ENCODE data around the gene SERINC5.
"Not testable (repeated sequence)": the region's sequence is repeated elsewhere in the genome, so short reads cannot be mapped to it uniquely, and the experiment has no call there.

Gene SERINC5

DNA sequence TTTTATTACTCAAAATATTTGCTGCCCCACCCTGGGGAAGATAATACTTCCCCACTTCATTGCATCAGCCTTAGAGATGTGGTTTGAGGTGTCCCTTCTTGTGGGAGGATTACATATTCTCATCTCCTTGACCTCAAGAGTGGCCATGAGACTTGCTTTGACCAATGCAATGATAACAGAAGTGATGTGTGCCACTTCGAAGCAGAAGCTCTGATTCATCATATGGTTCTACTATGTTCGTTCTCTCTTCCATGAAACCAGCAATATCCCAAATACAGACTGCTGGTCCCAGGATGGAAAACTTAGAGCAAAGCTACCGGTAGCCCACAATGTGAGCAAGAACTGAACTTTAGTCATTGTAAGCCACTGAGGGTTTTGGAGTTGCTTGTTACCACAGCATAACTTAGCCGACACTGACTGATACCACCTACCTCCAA, 128.7 kb downstream of the SERINC5 start:
- no peak for DNase-seq

DNA sequence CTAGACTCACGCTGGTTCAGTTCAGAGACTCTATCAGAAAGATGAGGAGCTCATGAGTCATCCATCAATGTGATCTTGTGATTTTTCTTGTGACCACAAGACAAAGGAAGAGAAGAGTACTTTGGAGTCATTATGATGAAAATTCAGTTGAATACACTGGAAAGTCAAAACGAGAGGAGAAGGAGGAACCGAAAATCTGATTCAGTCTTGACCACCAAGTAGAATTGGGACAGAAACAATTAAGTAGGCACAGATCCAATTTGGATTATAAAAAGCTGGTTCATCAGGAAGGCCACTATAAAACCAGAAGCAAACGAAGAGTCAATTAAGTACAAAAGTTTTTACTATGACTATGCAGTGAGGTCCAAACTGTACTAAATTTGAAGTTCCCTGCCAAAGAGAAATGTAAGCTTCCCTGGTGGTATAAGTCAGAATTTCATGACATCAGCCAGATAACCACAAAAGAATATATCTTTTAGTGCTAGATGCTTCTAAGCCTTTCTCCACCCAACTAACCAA, 129.8 kb downstream of the SERINC5 start:
- no peak for DNase-seq

DNA sequence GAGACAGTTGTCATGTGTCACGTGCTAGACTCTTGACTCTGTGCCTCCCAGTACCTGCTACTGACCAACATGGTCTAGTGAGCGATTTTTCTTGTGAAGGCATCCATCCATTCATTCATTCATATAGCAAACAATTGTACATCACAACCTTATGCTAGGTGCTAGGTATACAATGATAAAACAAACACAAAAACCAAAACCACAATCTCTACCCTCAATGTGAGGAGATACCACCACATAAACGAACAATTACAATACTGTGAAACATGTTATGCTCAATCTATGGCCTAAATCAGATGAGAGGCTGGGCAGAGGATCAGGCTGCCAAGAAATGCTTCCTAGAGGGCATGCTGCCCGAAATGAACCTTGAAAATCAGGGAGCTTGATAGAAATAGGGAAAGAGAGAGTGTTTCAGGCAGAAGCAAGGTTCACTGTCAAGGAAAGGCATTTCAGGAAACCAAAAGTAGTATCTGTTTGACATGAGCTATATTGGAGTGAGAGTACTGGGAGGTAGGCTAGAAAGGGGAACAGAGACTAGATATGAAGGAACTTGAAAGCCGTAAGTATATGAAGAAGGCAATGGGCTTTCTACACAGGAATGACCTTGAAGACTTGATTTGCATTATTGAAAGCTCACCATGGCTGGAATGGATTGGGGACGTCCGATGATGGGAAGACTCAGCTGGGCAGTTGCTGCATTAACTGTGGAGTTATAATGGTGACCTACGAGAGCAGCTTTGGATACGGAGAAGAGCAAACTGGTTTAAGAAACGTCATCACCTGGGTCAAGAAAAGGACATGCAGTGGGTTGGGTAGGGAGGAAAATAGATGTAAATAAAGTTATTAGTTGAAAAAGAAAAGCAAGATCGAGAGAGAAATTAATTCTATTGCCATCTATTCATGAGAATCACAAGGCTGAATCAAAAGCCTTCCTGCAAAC, 130.6 kb downstream of the SERINC5 start:
- no peak for DNase-seq

GRCh38 chr5:80124121-80124918, 131.5 kb downstream of the SERINC5 start:
- DNase-seq: no peak

DNA sequence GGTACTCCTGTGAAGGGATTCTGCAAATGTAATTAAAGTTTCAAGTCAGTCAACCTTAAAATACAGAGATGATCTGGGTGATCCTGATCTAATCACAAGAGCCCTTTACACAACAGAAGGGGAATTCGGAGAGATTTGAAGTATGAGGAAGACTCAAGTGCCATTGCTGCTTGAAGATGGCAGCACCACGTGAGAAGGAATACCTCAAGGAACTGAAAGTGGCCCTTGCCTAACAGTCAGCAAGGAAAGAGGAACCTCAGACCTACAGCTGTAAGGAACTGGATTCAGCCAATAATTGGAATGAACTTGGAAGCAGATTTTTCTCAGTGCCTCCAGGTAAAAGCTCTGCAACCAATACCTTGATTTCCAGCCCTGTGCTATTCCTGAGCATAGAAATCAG, 133.3 kb downstream of the SERINC5 start:
- DNase-seq: no peak

- peak; percentile 35 for DNase-seq
These were observed 136.5 kb downstream of the SERINC5 start for GRCh38 chr5:80119372-80119771.

DNA sequence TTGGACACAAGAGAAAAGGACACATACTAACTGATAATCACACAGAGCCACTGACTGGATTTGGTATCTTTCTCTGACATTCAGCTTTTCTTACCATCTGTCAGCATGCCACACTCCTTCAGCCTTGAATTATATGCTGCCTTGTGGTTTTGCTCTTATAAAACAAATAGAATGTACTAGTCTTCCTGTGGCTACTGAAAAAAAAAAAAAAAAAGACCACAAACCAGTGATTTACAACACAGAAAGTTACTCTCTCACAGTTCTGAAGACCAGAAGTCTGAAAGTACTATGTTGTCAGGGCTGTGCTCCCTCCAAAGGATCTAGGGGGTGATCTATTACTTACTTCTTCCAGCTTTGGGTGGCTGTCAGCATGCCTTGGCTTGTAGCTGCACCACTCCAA, 138.4 kb downstream of the SERINC5 start:
- DNase-seq: no peak

GRCh38 chr5:80116465-80116864, 139.4 kb downstream of the SERINC5 start:
- peak; percentile 33 for DNase-seq

DNA sequence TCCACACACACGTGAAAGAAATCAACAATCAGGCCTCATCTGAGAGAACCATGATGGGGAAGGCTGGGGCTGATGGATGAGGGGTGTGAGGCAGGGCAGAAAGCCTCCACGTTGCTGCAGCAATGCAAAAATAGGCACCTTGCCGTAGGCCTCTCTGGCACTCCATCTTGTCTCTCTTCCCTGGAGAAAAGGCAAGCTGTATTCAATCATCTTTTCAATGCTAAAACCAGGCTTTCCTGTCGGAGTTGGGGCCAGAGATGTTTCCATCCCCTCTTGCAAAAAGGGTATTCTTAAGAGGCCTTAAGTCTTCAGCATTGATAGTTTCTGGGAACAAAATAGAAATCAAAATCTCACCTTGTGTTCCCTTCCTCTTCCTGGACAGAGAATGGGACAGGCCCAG, 139.8 kb downstream of the SERINC5 start:
- DNase-seq: no peak

GRCh38 chr5:80114860-80115259, 141.0 kb downstream of the SERINC5 start:
- DNase-seq: no peak

DNA sequence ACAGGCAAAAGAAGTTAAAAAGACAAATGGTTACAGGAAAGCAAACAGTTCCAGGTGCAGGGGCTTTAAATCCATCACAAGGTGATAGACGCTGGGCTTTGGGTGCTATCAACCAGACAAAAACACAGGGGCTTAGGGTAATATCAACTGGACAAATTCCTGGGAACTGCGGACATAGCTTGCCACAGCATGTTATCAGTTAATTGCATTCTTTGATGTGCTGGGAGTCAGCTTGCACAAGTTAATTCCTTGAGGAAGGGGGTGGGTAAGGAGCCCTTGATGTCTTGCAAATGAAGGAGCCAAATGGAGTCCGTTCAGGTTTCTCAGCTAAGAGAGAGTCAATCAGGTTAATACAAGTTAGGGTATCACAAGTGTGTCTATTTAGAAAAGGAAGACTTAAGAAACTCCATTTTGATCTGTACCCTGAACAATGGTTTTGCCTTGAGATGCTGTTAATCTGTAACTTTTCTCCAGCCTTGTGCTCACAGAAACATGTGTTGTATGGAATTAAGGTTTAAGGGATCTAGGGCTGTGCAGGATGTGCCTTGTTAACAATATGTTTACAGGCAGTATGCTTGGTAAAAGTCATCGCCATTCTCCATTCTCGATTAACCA, 144.4 kb downstream of the SERINC5 start:
- not testable (repeated sequence) for DNase-seq

- DNase-seq: peak; percentile 98
These were observed 146.0 kb downstream of the SERINC5 start for GRCh38 chr5:80109646-80110478.

- DNase-seq: no peak
These were observed 148.9 kb downstream of the SERINC5 start for GRCh38 chr5:80106916-80107315.

DNA sequence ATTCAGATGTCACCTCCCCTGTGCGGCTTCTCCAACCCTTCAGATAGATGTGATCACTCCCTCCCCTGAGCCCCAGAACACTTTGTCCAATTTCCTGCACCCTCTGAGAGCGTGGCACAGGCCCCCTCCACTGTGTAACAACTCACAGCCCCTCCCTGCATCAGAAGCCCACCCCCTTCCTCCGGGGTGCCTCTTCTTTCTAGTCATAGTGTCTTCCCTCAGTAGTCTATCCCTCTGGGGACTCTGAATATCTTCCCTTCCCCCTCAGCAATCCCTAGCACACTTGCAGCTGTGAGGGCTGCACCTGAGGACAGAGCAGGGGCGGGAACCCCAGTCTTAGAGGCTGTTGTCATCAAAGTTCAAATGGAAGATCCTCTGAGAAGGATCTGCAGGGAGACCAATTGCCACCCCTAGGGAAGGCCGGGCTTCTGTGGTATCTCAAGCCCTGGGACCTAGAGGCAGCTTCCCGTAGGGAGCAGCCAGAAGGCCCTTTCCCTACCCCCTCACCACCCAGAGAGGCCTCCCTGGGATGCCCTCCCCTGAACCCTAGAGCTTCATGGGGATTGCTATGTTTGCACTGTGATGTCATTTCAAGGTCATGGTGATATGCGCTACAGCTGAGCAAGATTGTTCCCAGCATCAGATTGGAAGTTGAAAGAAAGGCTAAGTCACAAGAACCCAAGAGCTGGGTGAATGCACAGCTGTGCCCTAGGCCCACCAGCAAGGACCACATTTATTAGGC, 150.0 kb downstream of the SERINC5 start:
- no peak for DNase-seq

- DNase-seq: no peak
These were observed 152.5 kb downstream of the SERINC5 start for GRCh38 chr5:80103371-80103770.

- no peak for DNase-seq
These were observed 153.9 kb downstream of the SERINC5 start for GRCh38 chr5:80101993-80102392.

DNA sequence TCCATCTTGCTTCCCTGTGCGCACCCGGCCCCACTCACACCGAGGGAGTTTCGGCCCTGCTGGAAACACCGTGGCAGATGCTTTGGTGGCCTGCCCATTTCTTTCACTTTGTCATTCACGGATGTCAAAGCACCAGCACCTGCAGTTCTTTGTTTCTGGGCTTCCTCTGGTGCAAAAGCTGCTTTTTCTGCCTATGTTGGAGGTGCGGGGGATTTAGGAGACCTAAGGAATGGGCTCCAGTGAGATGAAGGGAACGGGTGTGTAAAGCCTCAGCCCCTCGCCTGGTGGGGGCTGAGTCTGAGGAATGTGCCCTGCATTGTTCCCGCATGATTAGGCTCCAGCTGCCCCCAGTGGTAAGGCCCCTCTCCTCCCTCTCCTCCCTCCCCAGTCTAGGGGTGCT, 158.4 kb downstream of the SERINC5 start:
- DNase-seq: peak; percentile 14

DNA sequence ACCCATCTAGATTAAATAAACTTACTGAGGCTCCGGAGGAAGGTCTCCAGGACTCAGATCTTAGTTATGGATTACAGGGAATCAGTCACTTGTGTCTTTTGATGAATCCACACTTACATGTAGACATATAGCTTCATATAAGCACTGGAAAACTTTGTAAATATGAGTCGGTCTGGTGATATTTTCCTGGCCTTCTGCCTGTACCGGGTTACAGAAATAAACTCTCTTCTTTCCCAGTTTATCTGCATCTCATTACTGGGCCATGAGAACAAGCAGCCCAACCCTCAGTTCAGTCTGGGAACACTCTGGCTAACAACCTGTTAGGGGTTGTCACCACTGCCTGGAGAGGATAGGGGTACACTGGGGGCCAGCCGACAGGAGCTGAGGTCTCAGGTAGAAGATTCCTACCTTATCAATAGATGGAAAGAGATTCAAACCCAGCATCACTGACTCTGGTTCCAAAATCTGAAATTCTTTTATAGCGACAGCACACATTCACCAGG, 161.6 kb downstream of the SERINC5 start:
- DNase-seq: no peak

DNA sequence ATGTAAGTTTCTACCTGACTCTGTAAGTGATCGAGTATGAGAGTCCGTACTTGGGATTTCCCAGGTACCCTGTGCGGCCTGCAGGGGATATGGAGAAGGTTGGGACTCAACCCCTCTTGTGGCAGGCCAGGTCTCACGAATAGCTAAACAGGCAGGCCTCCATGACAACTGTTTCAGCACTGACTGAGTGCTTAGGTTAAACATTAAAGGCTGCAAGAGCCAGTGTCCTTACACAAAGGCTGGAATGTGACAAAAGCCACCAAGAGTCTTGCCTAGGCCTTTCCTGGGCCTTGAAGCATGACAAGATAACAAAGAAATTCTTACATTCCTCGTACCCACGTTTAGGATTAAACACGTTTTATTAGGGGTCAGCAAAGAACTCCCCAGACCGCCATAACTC, 162.1 kb downstream of the SERINC5 start:
- no peak for DNase-seq

- DNase-seq: no peak
These were observed 163.3 kb downstream of the SERINC5 start for GRCh38 chr5:80092486-80093107.

- peak; percentile 44 for DNase-seq
These were observed 164.1 kb downstream of the SERINC5 start for GRCh38 chr5:80091792-80092192.

Data from NCI-H1694 (cell line).